HG02852 (cell line): ENCODE data around the gene TJP3.

Experiments
- ATAC-seq: cut with Tn5 transposase; IDR thresholded peaks from one replicate; pipeline ENCODE4 v1.9.1; 2021; ENCODE audit warnings: mild to moderate bottlenecking, moderate library complexity; ENCODE audit not compliant: unreplicated experiment

TJP3 gene

DNA sequence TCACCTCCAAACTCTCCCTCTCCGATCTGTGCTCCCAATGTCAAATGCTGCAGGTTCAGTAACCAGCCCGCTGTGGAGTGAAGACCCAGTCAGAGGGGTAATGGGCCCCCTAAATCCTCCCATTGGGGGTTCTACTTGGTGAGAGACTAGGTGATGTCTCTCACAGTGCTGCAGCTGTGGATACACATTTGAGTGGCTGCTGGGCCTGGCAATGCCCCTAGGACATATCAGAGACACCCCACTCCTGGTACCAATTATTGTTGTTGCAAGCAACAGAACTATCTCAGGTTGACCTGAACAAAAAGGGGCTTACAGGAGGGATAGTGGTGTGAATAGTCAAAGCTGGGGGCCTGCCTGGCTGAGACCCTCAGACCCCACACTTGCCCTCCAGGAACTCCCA is 73.4 kb downstream of the TJP3 start:
- ATAC-seq: no peak

GRCh38 chr19:3782330-3782729 is 74.1 kb downstream of the TJP3 start:
- ATAC-seq: no peak

GRCh38 chr19:3782903-3783302 is 74.7 kb downstream of the TJP3 start:
- ATAC-seq: no peak

GRCh38 chr19:3783660-3784584 is 75.7 kb downstream of the TJP3 start:
- no peak for ATAC-seq

DNA sequence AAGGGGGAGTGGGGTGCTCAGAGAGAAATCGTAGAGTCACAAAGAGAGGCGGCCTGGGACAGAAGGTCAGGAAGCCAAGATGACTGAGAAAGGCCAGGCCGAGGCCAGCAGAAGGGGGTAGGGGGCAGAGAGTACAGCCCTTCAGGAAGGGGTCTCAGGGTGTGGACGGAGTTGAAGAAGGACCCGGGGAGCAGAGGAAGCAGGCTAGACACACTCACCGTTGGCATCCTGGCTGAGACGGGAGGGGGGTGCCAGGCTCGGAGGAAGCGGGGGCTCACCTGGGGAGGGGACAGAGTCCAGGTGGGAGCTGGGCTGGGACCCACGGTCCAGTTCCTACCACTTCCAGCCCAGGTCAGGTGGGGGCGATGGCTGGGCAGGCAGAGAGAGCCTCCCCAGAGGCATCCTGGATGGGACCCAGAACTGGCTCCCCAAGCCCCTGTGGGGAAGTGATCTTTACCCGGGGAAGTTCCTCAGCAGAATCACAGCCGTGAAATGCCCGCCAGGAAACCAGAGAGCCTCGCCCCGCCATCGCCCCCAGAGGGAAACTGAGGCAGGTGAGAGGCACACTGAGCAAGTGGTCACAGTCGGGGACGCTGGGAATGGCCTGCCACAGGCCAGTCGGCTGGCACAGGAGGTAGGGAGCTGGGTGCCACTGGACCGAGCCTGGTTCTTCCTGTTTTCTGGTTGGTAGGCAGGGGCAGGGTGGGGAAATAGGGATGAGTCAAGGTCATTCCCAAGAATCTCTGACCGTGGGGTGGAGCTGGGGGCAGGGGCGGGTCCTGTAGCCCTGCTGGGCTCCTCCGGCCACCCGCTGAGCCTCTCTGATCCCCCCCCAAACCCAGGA is 76.6 kb downstream of the TJP3 start:
- ATAC-seq: no peak

DNA sequence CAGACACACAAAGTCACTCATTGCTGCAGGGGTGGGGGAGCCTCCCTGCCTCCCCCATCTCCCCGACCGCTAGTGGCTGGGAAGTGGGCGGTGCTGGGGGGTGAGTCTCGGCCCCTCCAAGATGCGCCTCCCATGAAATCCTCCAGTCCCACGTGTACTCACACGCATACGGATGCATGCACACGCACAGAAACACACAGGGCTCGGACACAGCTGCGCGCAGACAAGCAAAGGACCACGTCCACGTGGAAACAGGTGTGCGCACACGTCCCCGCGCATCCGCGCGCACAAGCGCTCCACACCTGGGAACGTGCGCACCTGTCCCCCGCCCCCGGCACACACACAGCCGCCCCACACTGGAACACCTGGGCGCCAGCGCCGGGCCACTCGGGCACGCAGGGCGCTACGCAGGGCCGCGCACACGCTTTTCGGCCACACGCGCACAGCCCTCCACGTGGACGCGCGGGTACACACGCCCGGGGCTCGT is 77.3 kb downstream of the TJP3 start:
- no peak for ATAC-seq

- ATAC-seq: no peak
These were observed 78.0 kb downstream of the TJP3 start, which contains the start of gene MATK for GRCh38 chr19:3785938-3786824. Gene MATK (minus strand): TSS chr19:3786381. CDS start chr19:3785135, 1,246 bp downstream.

GRCh38 chr19:3788996-3789778 is 81.0 kb downstream of the TJP3 start:
- ATAC-seq: no peak

DNA sequence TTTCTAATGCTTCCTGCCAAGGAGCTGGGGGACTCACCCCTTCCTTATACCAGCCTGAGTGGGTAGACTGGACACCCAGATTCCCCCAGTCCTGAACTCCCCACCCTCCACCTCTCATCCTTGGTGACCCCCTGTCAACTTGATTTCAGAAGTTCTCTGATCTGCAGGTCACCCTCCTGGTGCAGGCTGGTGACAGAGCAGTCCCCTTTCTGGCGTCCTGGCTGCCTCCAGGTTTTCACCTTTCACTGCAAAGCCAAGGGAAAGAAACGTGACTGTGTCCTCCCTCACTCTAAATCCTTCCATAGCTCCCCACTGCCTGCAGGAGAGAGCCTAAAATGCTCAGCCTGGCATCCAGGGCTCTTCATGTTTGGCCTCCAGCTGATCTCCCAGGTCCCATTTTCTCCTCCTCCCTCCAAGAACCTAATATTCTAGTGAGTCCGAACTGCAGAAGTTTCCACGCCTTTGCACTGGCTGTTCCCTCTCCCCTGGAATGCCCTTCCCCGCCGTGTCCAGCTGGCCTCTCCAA is 82.1 kb downstream of the TJP3 start:
- no peak for ATAC-seq

DNA sequence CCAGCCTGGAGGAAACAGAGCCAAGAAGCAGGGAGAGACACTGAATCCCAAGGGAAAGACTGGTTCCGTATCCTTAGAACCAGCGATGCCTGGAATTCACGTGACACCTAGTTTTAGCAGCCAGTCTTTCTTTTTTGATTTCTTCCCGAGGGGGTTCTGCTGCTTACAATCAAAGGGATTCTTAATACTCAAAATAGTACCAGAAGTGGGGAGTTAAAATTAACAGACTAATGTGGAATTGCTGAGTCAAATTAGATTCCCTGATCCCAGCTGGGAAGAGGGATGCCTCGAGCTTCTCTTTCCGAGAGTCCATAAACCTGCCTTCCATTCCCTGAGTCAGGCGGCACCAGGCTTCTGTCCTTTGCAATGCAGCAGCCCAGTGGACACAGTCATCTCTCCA is 82.8 kb downstream of the TJP3 start:
- no peak for ATAC-seq

DNA sequence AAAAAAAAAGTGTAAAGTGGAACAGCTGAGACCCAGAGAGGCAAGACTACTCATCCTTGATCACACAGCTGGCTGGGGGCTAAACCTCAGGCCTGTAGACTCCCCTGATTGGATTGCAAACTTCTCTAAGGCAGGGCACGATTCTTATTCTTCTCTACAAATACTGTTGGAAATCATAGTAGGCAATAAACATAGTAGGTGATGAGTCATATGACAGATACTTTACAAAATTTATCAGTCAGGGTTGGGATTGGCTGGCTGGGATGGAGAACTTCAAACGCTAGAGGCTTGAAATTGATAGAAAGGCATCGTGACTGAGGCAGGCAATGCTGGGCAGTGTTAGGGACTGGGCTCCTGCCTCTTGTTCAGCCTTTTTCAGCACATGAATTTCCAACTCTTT is 83.9 kb downstream of the TJP3 start:
- no peak for ATAC-seq

DNA sequence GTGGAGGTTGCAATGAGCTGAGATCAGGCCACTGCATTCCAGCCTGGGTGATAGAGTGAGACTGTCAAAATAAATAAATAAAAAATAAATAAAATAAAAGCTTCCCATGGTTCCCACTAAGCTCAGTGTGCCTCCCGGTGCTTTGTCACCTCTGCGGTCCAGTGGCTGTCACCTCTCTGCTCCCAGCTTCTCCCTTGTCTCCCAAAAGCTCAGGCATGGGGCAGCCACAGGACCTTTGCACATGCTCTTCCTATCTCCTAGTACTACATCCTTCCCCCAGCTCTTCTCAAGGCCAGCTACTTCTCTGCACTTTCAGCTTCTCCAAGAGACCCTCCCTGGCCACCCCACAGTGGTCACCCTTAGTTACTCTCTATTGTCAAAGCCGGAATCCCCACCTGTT is 85.6 kb downstream of the TJP3 start:
- ATAC-seq: no peak

DNA sequence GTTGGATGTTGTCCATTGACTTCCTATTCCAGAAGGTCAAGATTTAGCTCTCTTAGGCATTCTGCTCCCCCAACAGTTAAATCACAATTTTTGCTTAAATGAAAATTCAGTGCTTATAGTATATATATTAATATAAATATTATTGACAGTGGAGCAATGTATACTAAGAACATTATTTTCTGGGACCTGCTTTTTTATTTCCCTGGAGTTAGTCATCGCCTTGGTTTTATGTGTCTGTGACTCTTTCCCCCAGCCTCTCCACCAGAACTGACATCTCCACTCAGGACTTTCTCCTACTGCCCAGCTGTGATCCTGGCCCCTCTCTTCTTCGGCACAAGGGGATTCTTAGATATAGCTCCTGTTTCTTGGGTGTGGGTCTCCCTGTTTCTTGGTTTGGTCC is 88.2 kb downstream of the TJP3 start:
- ATAC-seq: no peak

DNA sequence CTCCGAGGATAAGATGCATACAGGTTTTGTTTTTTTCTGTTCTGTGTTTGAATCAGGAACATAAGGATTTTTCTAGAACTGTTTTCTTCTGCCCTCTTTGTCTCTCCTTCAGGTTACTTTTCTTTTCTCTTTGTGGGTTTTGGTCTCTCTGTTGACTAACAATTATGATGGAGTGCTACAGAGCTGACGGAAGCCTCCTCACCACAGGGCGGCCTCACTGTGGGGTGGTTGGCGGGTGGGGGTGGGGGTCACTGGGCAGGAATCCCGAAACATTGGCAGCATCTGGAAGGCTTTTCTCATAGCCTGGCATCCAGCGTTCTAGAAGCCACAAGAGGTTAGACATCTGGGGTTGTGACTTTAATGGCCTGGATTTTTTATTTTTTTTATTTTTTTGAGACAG is 90.0 kb downstream of the TJP3 start:
- no peak for ATAC-seq
